ENCODE data around the gene DRC1.

DRC1 gene

DNA sequence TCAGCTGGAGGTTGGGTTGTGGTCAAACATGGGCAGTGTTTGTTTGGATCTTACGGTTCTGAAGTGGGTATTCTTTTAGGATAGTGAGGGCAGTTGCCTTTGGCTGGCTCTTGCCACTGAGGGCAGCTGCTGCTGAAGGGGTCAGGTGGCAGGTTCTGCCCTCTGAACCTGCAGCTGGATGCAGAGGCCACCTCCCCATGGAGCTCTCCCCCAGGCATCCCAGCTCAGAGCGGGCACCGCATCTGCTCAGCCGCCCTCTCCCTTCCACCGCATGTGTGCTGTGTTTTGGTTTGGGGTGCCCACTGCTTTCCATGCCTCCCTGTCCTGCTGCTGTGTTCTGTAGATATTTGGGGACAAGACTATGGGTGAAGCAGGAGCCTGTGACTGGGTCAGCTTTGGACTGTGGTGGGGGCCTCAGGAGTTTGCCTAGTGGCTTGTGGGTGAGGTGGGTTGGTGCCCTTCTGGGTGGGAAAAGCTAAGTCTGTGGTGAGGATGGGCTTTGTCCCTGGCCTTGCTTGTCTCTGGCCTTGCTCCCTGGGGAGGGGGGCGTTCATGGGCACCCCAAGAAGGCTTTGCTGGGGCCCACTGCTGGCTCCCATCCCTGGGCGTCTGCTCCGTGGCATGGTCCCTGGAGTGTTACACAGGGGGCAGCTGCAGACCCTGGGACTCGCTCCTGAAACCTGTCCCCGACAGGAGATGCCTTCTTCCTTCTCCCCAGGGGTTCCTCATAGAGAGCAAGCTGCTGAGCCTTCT lies 47.7 kb downstream of the DRC1 start:
- no peak for DNase-seq

DNA sequence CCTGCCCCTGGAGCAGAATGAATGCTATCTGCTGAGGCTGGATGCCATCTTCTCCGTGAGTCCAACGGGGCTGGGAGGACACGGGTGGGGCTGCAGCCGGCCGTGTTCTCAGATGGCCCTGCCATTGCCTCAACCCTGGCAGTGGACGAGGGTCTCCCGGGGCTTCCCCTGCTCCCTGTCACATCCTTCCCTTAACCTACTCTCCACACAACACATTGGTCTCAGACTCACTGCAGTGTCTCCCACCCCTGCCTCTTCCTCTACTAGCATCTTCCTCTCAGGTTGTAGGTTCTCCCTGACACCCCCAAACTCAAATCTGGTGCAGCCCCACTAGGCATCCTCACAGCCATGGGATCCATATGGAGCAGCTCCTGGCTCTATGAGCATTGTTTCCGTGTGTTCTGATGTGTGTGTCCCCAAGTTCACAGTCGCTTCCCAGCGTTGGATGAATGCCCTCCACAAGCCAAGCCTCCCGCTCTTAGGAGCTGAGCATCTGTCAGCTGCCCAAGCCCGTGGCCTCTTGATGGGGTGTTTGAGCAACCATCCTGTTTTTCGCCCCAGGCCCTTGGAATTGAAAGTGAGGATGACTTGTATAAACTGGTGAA lies 48.4 kb downstream of the DRC1 start:
- DNase-seq, result no peak

DNA sequence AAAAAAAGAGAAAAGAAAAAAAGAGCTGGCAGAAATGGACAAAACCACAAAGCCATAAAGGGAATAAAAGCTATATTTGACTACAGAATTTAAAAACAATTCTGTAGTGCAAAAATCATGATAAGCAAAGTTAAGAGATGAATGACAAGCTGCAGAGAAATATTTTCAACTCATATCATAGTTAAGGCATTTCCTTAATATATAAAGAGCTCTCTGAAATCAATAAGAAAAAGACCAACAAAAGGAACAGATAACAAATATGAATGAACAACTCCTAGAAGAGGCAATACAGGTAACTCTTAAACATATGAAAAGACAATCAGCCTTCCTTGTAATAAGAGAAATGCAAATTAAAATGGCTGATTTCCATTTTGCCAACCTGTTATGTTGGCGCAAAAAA lies 50.0 kb downstream of the DRC1 start:
- no peak for DNase-seq

DNA sequence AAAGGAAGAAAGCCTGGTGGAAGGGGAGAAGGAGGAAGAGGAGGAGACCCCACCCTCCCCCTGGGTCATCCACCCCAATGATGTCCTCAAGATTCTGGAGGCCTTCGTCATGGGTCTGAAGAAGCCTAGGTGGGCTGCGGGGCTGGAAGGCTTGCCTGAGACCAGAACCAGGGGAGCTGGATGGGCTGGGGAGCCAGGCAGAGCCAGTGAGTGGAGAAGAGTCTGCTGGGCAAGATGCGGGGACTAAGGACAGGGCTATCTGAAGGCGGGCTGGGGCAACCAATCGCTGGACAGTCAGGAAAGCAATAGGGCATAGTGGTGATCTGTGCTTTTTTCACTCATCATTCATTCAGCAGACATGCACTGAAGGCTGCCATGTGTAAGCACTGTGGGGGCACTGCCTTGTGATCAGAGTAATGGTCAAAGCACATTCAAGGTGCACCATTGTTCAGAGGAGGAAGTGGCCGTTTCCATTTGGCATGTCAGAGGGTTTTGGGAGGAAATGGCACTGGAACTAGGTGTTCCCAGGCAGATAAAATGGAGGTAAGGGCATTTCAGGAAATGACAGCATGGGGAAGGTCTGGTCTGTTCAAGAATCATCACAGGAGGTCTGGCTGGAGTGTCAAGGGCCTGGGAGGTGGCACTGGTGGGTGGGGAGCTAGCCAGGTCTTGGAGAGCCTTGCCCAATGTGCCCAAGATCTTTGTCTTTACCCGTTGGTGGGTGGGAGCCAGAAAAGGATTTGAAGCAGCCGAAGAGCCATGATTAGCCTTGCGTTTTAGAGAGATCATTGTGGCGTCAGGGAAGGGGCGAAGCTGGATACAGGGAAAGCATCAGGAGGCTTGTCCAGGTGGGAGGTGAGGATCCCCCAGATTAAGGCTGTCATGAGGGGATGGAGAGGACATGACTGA lies 52.0 kb downstream of the DRC1 start:
- DNase-seq, result no peak

DNA sequence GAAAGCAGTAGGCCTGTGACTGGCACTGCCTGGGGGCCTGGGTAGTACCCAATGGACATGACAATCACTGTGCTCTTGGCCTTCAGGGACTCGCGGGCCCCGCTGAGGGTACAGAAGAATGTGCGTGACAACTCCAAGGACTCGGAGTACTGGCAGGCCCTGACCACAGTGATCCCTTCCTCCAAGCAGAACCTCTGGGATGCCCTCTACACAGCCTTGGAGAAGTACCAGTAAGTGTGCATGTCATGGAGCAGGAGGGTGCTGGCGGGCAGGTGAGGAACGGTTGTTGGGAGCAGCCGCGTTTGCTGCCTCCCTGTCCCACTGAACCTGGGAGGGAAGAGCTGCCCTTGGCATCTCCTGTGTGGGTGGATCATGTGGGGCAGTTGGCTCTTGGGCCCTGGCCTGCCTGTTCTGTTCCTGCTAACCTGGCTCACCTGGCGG lies 52.9 kb downstream of the DRC1 start:
- no peak for DNase-seq

DNA sequence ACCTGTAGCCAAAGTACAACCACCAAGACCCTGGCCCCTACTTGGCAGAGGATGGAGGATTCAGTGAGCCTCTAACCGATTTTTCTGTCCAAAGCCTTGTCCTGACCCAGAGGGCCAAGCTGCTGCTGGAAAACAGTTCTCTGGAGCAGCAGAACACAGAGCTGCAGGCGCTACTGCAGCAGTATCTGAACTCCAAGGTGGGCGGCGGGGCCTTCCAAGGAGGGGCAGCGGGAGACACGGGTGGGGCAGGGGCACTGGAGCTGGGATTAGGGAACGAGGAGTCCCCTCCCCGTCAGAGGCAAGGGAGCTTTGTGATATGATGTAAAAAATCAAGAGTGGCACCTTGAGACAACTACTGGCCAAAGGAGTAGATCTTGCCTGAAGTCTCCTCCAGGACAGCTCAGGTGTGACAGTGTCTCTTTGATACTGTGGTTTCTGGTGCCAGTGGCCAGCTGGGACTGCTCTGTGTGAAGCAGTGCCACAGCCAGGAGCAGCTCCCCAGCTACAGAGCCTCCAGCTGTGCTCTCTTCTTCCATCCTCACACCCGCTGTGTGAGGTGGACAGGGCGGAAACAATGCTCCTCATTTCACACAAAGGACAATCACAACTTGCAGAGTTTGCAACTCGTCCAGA lies 53.4 kb downstream of the DRC1 start:
- DNase-seq, result no peak

DNA sequence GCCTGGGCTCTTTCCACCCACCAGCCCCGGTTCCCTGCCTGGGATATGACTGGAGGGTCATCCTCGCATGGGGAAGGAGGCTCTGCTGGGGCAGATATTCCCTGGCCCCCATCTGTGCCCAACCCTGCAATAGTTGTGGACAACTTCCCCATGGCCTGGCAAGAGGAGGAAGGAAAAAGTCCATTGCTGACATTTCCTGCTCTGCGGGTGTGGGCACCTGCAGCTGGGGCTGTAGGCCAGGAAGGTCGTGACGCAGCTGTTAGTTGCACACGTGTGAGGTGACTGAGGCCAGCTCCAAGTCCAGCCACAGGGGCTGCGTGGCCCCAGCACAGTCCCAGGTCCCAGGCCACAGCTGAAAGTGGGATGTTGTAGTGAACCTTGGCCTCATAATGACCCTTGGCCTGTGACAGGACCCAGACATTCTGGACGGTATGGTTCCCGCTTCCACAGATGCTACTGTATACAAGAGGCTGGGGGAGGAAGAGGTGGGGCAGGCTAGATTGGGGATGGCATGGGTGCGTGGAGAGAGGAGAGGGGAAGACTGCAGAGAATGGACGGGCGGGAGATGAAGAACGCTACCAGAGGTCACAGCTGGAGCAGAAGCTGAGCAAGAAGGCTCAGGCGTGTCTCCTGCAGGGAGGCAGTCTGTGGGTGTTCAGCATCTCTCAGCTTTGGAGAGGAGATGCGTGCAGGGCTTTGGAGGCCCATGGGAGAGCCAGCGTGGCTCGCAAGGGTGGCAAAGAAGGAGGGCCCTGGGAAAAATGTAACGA lies 54.1 kb downstream of the DRC1 start:
- no peak for DNase-seq

DNA sequence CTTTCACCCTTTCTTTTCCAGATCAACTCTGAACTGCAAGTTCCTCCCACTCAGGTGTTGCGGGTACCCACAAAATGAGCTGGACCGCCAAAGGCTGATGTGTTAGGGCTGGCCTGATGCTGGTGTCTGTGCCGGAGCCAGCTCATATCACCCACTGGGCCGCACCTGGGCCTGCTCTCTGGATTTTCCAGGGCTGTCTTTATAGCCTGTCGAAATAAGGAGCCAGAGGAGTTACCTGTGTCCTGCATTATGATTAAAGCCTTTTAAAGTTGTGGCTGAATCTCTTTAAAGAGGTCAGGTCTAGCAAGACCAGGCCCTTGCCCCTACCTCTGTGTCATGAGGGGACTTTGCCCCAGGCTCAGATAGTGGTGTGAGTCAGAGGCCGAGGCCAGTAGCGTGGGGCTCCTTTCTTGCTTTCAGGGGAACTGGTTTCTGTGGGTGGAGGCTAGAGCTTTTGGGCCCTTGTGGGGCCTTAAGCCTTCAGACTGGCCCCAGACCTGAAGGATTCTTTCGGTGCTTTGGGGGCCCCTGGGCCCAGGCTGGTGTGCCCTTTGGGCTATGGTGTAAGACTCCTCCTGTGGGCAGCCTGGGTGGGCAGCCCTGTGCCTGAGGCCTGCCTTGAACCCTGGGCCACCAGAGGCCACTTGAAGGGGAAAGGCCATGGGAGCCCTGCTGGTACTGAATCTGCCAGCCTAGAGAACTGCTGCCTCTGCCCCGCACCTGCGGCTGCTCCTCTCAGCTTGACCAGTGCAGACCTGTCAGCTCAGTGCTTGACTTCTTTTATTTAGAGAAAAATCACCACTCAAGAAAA lies 54.9 kb downstream of the DRC1 start:
- DNase-seq, result peak; percentile 39

DNA sequence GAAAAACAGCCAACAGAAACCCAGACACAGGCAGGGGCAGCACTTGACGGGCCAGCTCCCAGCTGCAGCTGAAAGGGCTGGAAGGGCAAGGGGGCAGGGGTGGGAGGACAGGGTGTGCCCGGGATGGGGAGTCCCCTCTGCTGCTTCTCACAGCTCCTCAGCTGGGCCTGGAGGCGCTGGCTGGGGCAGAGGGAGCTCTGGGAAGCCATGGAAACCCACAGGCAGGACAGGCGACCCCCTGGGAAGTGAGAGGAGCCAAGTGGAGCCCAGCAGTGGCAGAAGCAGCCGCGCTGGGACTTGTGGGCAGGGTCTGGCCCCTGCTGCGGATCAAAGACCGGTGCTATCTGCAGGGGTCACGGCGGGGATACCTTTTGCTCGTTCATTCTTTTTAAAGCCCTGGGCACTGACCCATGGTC lies 55.5 kb downstream of the DRC1 start:
- DNase-seq, result no peak

DNA sequence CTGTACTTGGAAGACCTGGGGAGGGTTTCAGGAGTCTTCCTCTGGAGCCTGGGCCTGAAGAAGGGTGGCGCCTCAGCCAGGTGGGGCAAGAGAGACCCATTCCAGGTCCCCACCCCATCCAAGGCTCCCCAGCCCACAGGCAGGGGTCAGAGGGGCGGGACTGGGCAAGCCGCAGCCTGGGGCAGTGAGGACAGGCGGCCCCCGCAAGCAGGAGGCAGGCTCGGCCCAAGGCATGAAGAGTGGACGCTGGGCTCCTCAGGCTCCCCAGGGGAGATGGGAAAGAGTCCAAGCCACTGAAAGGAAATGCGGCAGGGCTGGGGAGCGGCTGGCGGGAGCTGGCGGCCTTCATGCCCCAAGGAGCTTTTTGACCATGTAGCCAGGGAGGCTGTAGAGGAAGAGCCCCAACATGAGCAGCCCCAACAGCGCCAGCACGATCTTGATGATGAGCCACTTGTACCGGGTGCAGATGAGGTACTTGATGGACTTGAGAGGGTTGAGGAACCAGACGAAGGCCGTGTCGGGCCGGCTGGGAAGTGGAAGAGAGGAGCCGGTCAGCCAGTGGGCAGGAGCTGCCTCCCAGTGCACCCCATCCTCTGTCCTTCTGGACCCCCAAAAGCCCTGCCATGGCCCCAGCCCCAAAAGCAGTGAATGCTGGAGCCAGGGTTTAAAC lies 56.1 kb downstream of the DRC1 start:
- peak; percentile 46 for DNase-seq

DNA sequence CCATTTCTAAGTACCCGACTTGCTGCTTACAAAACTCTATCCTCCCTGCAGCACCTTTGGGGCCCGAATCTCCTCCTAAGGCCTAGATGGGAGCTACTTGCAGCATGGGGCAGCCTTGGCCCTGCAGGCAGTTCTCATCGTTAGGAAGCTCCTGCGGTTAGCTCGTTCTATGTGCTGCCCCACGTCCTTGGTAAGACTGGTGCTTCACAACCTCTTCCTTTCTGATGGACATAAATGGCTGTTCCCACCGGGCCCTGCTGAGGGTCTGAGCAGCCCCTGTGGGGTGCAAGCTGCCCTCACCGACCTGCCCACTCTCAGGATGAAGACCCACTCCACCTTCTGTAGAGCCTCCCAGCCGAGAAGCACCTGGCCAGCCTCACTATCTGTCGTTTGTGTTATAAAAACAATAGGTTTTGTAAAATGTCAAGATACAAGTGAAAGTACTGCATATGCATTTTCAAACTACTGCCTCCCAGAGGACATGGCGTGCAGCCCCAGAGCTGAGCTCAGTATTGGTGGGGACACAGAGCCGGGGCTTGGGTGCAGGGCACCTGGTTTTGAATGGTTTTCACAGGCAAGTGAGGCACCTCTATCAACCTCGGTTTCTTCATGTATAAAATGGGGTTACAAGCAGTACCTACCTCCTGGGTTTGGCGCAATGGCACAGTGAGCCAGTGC lies 56.8 kb downstream of the DRC1 start:
- peak; percentile 44 for DNase-seq

DNA sequence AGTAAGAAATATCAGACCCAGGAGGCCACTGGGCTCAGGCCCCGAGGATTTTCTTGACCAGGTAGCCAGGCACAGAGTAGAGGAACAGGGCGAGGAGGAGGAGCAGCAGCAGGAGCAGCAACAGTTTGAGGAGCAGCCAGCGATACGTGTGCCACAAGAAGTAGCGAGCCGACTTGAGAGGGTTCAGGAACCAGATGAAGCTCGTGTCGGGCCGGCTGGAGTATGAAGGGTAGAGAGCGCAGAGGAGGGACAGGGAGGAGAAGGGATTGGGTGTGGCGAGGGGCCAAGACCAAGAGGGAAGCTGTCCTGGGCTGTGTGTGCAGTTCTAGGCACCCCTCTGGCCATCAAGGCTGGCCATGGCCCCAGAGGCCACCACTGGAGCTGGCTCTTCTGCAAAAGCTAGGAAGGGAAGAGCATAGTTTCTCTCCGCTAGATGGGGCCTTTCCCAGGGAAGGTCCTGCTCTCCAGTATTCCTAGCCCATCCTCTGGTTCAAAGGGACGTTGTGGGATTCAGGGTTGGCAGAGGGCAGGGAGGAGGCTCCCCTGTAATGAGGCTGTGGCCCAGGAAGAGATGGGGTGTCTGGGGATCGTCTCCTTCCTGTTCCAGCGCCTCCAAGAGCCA lies 58.4 kb downstream of the DRC1 start:
- peak; percentile 39 for DNase-seq

DNA sequence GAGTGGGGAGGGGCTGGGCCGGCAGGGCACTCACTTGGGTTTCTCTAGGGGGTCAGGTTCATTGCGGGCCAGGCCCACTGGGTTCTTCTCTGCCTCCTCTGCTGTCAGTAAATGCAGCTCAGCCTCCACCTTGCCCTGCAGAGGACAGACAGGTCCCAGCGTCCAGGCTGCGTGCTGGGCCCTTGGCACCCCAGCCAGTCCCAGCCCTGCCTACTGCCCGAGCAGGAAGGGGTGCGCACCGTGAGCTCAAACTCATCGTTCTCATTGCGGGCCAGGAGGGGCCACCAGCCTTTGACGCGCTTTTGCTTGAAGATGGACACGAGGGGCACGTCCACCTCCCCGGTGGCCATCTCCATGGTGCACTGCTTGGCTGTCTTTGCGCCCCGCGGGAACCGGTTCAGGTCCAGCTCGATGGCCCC lies 58.9 kb downstream of the DRC1 start:
- peak; percentile 43 for DNase-seq

DNA sequence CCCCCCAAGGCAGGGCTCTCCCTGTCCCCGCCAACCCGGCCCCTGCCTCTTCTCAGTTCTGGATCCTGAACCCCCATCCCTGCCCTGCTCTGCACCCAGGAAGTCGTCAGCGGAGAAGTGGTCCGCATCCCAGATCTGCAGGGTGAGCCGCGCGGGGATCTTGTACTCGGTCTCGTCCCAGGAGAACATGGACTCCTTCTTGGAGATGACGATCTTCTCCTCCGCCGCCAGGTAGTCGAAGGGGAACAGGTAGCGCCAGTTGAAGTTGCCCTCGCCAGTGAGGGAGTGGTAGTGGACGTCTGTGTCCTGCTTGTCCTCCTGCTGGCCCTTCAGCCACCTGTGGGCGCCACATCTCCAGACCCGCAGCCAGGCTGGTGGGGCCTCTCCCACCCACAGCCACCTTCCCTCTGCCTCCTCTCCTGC lies 59.9 kb downstream of the DRC1 start:
- DNase-seq, result peak; percentile 58

DNA sequence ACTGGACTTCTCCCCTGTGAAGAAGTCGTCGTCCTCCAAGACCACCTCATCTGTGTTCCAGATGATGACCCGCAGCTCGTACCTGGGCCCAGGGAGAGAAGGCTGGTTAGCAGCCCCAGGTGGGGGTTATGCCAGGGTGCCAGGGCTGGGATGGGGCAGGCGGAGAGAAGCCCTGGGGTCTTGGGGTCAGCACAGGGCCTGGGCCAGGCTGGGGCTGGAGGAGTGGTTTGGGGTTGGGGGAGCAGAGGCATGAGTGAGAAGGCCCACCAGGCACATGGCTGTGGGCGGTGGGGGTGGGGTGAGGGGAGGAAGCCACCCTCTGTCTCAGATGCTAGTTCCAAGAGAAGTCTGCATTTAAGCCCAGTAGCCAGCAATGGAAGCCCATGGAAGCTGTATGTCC lies 60.4 kb downstream of the DRC1 start:
- peak; percentile 55 for DNase-seq

DNA sequence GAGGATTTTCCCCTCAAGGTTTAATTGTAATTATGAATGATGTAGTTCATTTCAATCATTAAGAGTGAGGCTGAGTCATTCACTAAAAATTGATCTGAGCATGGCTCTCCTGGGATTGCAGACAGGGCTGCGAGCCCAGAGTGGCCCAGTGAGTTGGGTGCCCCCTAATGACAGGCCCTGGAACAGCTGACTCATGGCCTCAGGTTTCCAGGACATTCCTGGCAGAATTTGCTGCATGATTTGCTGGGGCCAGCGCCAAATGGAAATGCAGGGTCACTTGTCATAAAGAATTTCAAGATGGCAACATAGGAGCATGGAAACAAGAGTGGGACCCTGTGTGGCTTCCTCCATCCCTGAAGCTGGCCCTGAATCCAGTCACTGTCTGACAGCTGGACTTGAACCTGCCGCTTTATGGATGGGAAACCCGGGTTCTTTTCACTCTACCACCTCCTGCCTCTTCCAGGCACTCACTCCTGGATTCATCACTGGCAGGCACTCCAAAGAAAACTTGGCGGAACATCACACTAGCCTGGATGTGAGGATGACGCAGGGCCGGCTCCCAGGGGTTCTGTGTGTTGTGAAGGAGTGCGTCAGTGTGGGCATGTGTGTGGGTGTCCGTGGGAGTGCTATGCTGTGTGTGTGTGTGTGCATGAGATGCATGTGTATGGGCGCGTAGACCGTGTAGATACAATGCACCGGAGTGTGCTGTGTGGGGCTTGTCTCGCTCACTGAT lies 61.0 kb downstream of the DRC1 start:
- DNase-seq, result peak; percentile 58

DNA sequence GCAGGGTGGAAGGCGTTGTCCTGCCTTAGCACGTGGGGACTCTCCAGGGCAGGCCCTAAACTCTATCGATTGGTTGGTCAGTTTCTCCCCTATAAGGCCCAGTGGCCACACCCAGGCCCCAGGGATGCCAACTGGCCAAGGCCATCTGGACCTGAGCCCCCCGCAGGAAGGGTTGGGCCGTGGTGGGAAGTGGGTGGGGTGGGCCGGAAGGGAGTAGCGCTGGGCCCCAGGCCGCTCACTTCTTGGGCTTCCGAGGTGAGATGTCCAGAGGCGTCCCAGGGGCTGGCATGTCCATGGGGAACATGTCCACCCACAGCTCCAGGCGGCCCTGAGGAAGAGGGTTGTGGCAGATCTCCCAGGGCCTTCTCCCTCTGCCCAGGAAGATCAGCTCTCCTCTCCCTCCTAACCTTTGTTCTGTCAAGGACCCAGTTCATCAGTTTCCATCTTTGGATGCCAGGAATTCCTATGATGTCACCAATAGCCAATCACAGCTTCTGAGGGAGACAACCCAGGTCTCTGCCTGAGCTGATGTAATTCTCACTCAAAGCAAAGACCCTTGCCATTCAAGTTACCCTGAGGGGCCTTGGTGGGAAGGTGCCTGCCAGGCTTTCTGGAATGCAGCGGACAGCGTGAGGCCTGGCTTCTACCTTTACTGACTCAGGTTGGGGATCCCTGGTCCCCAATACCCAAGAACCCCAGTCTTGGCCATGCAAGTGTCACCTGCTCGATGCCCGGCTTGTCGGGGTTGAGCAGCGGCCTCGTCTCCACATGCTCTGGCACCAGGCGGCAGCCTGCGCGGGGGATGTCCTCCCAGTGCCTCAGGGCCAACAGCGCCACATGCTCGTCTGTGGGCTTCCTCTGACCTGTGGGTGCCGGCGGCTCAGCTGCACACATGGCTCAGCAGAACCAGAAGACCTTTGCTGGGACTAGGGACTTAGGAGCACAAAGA lies 61.8 kb downstream of the DRC1 start:
- DNase-seq, result peak; percentile 57
